ENCODE results near the gene NDUFAF3.
A peak's percentile ranks its signal among the peaks of the same experiment; 100 is the strongest.

The NDUFAF3 gene

DNA sequence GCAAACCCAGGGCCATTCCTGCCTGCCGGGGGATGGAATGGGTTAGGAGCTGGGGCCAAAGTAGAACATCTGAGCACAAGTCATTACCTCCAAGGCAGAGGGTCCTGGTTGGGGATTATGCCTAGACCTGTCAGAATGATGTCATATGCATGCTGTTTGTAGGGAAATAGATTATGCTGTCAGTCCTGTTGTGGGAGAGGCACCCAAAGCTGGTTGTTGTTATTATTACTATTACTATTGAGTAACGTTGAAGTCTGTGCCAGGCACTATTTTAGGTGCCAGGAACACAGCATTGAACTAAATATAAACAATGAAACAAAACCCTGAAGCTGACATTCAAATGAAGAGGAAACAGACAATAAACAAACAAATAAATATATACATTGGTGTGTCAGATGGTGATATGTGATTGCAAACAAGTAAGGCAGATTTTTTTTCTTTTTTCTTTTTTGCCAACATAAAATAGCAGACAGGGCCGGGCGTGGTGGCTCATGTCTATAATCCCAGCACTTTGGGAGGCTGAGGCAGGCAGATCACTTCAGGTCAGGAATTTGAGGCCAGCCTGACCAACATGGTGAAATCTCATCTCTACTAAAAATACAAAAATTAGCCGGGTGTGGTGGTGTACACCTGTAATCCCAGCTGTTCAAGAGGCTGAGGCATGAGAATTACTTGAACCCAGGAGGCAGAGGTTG lies 29.9 kb upstream of the NDUFAF3 start:
- Mint-ChIP-seq H3K4me3 (peak overlapping the region in 1 of 2 donors; percentile 48), H3K27ac (peak overlapping the region; percentile 56), H3K27me3 (no peaks in the 10 kb centered on the region), H3K9me3 (no peaks in the 10 kb centered on the region), H3K36me3 (peaks cover 18 to 19% of the 10 kb centered on the region in 2 donors), H3K4me1 (peaks cover 23 to 51% of the 10 kb centered on the region in 2 donors)
- no peak for ATAC-seq (replicated peaks)
- DNase-seq, result no peak

DNA sequence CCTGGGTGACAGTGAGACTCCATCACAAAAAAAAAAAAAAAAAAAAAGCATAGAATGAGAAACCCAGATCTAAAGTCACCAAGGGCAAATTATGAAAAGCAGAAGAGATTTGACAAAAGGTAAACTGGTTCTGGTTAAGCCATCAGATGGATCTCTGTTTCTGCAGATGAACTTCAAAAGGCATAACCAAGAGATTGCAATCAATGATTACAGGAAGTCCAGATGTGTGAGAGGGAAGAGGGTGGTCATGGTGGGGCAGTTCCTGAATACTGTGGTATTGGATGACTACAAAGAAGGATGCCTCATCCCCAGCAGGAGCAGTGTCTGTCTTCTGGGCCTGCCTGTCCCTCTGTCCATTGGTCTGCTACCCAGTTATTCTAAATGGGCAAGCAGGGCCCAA lies 28.1 kb upstream of the NDUFAF3 start:
- peaks cover 16 to 20% of the 10 kb centered on the region in 2 donors for H3K36me3 Mint-ChIP-seq
- H3K4me3 Mint-ChIP-seq, result no peak overlapping the region
- H3K27me3 Mint-ChIP-seq, result no peaks in the 10 kb centered on the region
- ATAC-seq (replicated peaks) (no peak), DNase-seq (no peak)
- H3K4me1 Mint-ChIP-seq, result peaks cover 21 to 42% of the 10 kb centered on the region in 2 donors
- no peaks in the 10 kb centered on the region for H3K9me3 Mint-ChIP-seq
- peak overlapping the region; percentile 15 for H3K27ac Mint-ChIP-seq

DNA sequence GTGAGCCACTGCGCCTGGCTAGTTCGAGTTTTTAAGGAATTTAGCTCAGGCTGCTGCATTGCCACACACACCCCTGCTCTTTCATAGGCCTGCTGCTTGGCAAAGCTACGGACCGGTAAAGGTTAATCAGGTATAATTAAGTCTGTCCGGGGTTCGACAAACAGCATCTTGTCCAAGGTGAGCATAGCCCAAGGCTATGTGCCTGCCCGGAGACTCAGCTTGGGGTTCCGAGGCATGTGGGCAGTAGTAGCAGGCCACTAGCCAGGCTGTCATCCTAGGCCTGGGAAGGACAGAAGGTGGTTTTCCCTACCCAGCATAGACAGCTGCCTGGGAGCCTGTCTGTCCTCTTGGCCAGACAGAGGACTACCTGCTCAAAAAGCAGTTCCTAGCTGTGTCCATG lies 25.3 kb upstream of the NDUFAF3 start:
- ATAC-seq (replicated peaks) (no peak), DNase-seq (no peak)
- Mint-ChIP-seq H3K27ac (no peak overlapping the region), H3K4me3 (no peak overlapping the region), H3K36me3 (peaks cover 16 to 17% of the 10 kb centered on the region in 2 donors), H3K9me3 (no peaks in the 10 kb centered on the region), H3K4me1 (peaks cover 10 to 20% of the 10 kb centered on the region in 2 donors), H3K27me3 (no peaks in the 10 kb centered on the region)

DNA sequence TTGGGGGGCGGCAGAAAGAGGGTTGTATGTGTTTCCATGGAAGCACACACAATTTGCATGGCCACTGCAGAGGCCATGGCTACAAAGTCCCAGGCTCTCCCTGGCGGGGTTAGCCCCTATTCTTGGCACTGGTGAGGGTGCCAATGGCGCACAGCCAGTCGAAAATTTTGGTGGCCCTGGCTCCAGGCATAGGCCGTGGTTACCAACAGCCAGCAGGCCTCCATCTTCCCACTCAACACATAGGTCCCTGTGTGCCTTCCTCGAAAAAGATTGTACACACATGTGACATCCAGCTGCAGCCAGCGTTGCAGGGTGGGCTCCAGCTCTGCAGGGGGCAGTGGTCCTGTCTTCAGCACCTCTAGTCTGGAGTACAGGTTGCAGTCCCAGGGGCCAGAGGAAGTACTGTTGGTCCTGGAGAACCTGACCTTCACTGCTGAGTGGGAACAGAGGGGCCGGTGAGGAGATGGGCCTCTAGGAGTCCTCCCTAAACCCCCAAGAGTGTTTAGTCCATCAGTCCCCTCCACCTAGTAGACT lies 24.8 kb upstream of the NDUFAF3 start:
- H3K27me3 Mint-ChIP-seq, result no peaks in the 10 kb centered on the region
- H3K27ac Mint-ChIP-seq, result peak overlapping the region; percentile 11
- peaks cover 7 to 15% of the 10 kb centered on the region in 2 donors for H3K4me1 Mint-ChIP-seq
- peaks cover 18 to 19% of the 10 kb centered on the region in 2 donors for H3K36me3 Mint-ChIP-seq
- DNase-seq (no peak), ATAC-seq (replicated peaks) (no peak)
- H3K9me3 Mint-ChIP-seq, result no peaks in the 10 kb centered on the region
- H3K4me3 Mint-ChIP-seq, result no peak overlapping the region

GRCh38 chr3:48997714-48998637 lies 23.9 kb upstream of the NDUFAF3 start:
- ATAC-seq (replicated peaks), result no peak
- peaks cover 7 to 15% of the 10 kb centered on the region in 2 donors for H3K4me1 Mint-ChIP-seq
- H3K27me3 Mint-ChIP-seq, result no peaks in the 10 kb centered on the region
- H3K4me3 Mint-ChIP-seq, result no peak overlapping the region
- H3K9me3 Mint-ChIP-seq, result no peaks in the 10 kb centered on the region
- peaks cover 20 to 21% of the 10 kb centered on the region in 2 donors for H3K36me3 Mint-ChIP-seq
- H3K27ac Mint-ChIP-seq, result peak overlapping the region; percentile 62
- DNase-seq, result no peak

- Mint-ChIP-seq H3K4me3 (no peak overlapping the region), H3K36me3 (peaks cover 16 to 21% of the 10 kb centered on the region in 2 donors), H3K9me3 (no peaks in the 10 kb centered on the region), H3K27ac (no peak overlapping the region), H3K4me1 (peaks cover 5 to 8% of the 10 kb centered on the region in 2 donors), H3K27me3 (no peaks in the 10 kb centered on the region)
- no peak for ATAC-seq (replicated peaks)
- no peak for DNase-seq
These were observed 22.6 kb upstream of the NDUFAF3 start for GRCh38 chr3:48999085-48999858.

DNA sequence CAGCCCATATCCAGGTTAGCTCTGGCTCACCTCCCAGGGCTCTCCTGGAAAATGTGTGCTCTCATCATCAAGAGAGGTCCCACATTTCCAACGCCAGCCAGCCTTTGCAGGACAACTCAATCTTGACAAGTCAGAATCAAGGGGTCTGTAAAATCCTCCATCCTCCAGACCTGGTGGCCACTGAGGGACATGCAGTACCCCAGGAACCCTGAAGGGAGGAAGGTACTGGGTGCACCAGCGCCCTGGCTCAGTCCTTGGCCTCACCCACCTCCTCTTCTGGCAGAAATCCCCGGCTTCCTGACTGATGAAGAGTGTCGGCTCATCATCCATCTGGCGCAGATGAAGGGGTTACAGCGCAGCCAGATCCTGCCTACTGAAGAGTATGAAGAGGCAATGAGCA lies 20.8 kb upstream of the NDUFAF3 start:
- H3K27ac Mint-ChIP-seq, result no peak overlapping the region
- peaks cover 7 to 8% of the 10 kb centered on the region in 2 donors for H3K36me3 Mint-ChIP-seq
- peaks cover 1 to 3% of the 10 kb centered on the region in 2 donors for H3K4me1 Mint-ChIP-seq
- H3K27me3 Mint-ChIP-seq, result no peaks in the 10 kb centered on the region
- H3K9me3 Mint-ChIP-seq, result no peaks in the 10 kb centered on the region
- peak in 1 of 2 donors; percentile 35 for ATAC-seq (replicated peaks)
- DNase-seq, result no peak
- H3K4me3 Mint-ChIP-seq, result no peak overlapping the region

DNA sequence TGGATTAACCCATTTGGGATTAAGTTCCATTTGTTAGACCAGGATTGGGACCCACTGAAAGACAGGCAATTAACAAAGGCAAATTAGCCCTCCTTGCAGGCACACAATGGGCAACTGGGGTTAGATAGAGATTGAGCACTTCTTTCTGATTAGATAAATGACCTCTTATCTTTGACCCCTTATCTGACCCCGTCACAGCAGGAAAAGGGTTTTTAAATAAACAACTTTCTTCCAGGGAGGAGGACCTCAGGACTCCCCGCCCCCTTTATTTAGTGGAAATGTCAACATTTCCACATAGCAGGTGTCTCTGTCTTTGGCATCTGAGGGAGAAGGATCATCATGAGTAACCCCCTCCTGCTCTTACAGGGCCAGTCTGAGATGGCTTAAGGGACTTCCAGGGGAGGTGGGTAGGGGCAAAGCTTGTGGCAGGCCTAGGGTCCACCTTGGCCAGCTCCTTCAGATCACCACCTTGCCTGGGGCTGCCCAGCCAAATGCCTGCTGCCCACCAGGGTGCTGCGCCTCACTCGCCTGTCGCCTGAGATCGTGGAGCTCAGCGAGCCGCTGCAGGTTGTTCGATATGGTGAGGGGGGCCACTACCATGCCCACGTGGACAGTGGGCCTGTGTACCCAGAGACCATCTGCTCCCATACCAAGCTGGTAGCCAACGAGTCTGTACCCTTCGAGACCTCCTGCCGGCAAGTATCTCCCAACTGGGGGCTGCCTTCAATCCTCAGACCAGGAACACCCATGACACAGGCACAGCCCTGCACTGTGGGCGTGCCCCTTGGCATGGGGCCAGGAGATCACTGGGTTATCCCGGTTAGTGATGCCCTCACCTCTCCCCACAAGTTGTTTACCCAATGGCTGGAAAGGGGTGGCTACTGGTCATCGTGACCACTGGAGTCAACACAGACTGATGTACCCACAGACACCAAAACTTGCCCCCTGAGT lies 17.3 kb upstream of the NDUFAF3 start:
- Mint-ChIP-seq H3K4me3 (no peak overlapping the region), H3K9me3 (no peaks in the 10 kb centered on the region), H3K27ac (no peak overlapping the region), H3K4me1 (peaks cover 24 to 33% of the 10 kb centered on the region in 2 donors), H3K27me3 (no peaks in the 10 kb centered on the region), H3K36me3 (peaks cover 23 to 24% of the 10 kb centered on the region in 2 donors)
- ATAC-seq (replicated peaks), result no peak
- DNase-seq, result no peak

DNA sequence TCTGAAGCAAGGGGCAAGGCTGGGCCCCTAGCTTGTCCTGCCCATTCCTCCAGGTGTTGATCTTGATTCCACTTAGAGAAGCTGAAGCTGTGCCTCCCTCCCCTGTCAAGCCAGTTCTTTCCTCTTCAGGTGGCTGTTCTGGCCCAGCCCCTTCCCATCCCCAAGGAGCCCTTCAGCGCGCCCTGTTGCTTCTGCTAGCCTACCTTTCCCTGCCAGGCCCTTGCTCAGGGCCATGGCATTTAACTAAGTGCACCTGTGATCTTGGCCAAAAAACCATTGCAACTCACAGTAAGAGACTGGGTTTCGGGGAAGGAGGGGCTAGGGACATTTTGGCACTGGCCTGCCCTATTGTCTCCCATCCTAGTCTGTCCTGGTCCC lies 16.6 kb upstream of the NDUFAF3 start:
- Mint-ChIP-seq H3K9me3 (no peaks in the 10 kb centered on the region), H3K4me1 (peaks cover 22 to 35% of the 10 kb centered on the region in 2 donors), H3K27me3 (no peaks in the 10 kb centered on the region), H3K27ac (no peak overlapping the region), H3K4me3 (no peak overlapping the region), H3K36me3 (peaks cover 24 to 27% of the 10 kb centered on the region in 2 donors)
- ATAC-seq (replicated peaks) (no peak), DNase-seq (no peak)

GRCh38 chr3:49005998-49006397 lies 15.9 kb upstream of the NDUFAF3 start:
- H3K4me1 Mint-ChIP-seq, result peaks cover 22 to 35% of the 10 kb centered on the region in 2 donors
- H3K4me3 Mint-ChIP-seq, result peak overlapping the region; percentile 98
- DNase-seq (no peak), ATAC-seq (replicated peaks) (no peak)
- peaks cover 24 to 28% of the 10 kb centered on the region in 2 donors for H3K36me3 Mint-ChIP-seq
- peak overlapping the region; percentile 100 for H3K27ac Mint-ChIP-seq
- H3K27me3 Mint-ChIP-seq, result no peaks in the 10 kb centered on the region
- no peaks in the 10 kb centered on the region for H3K9me3 Mint-ChIP-seq

DNA sequence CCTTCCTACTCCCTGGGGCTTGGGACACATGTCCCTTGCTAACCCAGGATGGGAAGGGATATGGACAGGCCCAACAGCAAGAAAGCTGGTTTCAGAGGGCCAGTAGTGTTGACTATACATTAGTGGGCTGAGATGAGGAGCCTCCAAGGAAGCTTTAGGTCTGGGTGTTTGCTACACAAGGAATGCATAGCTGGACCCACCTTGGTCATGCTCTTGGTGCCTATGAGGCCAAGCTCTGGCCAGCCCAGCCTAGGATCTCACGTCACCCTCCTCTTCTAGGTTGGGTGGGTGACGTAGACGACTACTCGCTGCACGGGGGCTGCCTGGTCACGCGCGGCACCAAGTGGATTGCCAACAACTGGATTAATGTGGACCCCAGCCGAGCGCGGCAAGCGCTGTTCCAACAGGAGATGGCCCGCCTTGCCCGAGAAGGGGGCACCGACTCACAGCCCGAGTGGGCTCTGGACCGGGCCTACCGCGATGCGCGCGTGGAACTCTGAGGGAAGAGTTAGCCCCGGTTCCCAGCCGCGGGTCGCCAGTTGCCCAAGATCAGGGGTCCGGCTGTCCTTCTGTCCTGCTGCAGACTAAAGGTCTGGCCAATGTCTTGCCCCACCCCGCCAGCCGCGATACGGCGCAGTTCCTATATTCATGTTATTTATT lies 15.4 kb upstream of the NDUFAF3 start:
- Mint-ChIP-seq H3K4me3 (peak overlapping the region; percentile 98), H3K27ac (peak overlapping the region; percentile 100), H3K27me3 (no peaks in the 10 kb centered on the region), H3K4me1 (peaks cover 22 to 41% of the 10 kb centered on the region in 2 donors), H3K9me3 (no peaks in the 10 kb centered on the region), H3K36me3 (peaks cover 24 to 28% of the 10 kb centered on the region in 2 donors)
- ATAC-seq (replicated peaks) (peak; percentile 1 to 5), DNase-seq (no peak)

DNA sequence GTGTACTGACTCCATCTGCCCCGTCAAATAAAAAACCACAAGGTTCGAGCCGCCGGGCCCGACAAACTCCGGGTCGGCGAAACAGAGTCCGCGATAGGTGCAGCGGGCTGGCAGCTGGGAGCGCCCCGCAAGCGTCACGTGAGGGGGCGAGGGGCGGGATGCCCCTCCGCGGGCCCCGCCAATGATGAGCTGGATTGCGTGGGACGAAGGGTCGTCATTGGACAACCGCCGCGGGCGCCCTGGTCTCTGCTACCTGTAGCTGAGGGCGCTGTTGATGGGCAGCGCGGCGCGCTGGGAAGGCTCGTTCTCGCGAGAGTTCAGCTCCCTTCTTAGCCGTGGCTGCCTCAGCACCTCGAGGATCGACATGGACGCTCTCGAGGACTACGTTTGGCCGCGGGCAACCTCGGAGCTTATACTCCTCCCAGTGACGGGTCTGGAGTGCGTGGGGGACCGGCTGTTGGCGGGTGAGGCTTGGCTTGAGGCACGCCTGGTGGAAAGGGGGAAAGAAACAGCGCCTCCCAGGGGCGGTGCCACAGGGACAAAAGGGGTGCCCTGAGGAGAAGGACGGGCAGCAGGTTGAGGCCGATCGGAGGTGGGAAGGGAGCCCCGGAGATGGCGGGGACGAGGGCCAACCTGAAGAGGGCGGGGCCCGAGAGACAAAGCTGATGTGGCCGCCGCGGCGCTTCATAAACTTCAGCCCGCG lies 14.7 kb upstream of the NDUFAF3 start, which contains the start of gene WDR6:
TSS of gene WDR6 (plus strand) at position 324 of the 703 bp plus-strand sequence. CDS start at position 365, 41 bp downstream.
- DNase-seq (peak; percentile 98), ATAC-seq (replicated peaks) (peak; percentile 91 to 93)
- peak within 1 kb of the TSS; percentile 98 for H3K4me3 Mint-ChIP-seq
- H3K4me1 Mint-ChIP-seq, result peaks cover 26 to 47% of the 10 kb centered on the region in 2 donors
- peaks cover 25 to 26% of the 10 kb centered on the region in 2 donors for H3K36me3 Mint-ChIP-seq
- H3K27ac Mint-ChIP-seq, result peak within 1 kb of the TSS; percentile 100
- no peaks in the 10 kb centered on the region for H3K27me3 Mint-ChIP-seq
- H3K9me3 Mint-ChIP-seq, result no peaks in the 10 kb centered on the region
